Lower leg skin (tissue), 3 donors: ENCODE results near the gene PFKFB2.

ENCODE experiments used
- CTCF ChIP-seq, 3 donors: fragments of 450-650 bp; IDR thresholded peaks; one replicate each; pipeline ENCODE4 v1.5.1; 2016; ENCODE audit warnings: antibody characterized with exemption in 3 of 3, mild to moderate bottlenecking in 3 of 3, moderate library complexity in 2 of 3
- POLR2A ChIP-seq, 2 donors: fragments of 450-650 bp; IDR thresholded peaks; one replicate each; pipeline ENCODE4 v1.6.1; 2016 to 2017; ENCODE audit warnings: antibody characterized with exemption in 2 of 2, mild to moderate bottlenecking in 1 of 2, moderate library complexity in 1 of 2

- no peak for TF ChIP-seq CTCF (IDR thresholded peaks at IDR 0.05)
- no peak for TF ChIP-seq POLR2A (IDR thresholded peaks at IDR 0.05)
Observed at GRCh38 chr1:207034998-207035397, 18.1 kb upstream of the PFKFB2 start.
